ENCODE data around the gene SPECC1. TPM values are rescaled to one million over a fixed set of nuclear protein-coding genes. Genes with fewer than 3 reads are reported as not detected.
"Not testable (repeated sequence)": the region's sequence is repeated elsewhere in the genome, so short reads cannot be mapped to it uniquely, and the experiment has no call there.

The SPECC1 gene
- total RNA-seq, 1 donor from 2014 or later: 65.7 TPM

GRCh38 chr17:20259668-20260067, 250.5 kb downstream of the SPECC1 start:
- no peak for TF ChIP-seq CTCF (IDR thresholded peaks at IDR 0.05; ENCODE audit: unreplicated experiment)
- peaks cover 26% of the 10 kb centered on the region for H3K36me3 Mint-ChIP-seq (ENCODE audit: low read depth, unreplicated experiment)
- H3K4me3 Mint-ChIP-seq (ENCODE audit: unreplicated experiment): no peak overlapping the region
- H3K4me1 Mint-ChIP-seq (ENCODE audit: unreplicated experiment): peaks cover 14% of the 10 kb centered on the region
- H3K27ac Mint-ChIP-seq (ENCODE audit: unreplicated experiment): no peak overlapping the region
- H3K9me3 Mint-ChIP-seq (ENCODE audit: unreplicated experiment): no peaks in the 10 kb centered on the region
- no peak for DNase-seq (ENCODE audit: low spot score)
- H3K27me3 Mint-ChIP-seq (ENCODE audit: unreplicated experiment): peaks cover 3% of the 10 kb centered on the region

GRCh38 chr17:20260268-20260667, 251.1 kb downstream of the SPECC1 start:
- DNase-seq (ENCODE audit: low spot score): no peak
- Mint-ChIP-seq H3K4me3 (ENCODE audit: unreplicated experiment) (no peak overlapping the region), H3K4me1 (ENCODE audit: unreplicated experiment) (peaks cover 14% of the 10 kb centered on the region), H3K9me3 (ENCODE audit: unreplicated experiment) (no peaks in the 10 kb centered on the region), H3K27me3 (ENCODE audit: unreplicated experiment) (peaks cover 3% of the 10 kb centered on the region), H3K27ac (ENCODE audit: unreplicated experiment) (no peak overlapping the region), H3K36me3 (ENCODE audit: low read depth, unreplicated experiment) (peaks cover 26% of the 10 kb centered on the region)
- no peak for TF ChIP-seq CTCF (IDR thresholded peaks at IDR 0.05; ENCODE audit: unreplicated experiment)

DNA sequence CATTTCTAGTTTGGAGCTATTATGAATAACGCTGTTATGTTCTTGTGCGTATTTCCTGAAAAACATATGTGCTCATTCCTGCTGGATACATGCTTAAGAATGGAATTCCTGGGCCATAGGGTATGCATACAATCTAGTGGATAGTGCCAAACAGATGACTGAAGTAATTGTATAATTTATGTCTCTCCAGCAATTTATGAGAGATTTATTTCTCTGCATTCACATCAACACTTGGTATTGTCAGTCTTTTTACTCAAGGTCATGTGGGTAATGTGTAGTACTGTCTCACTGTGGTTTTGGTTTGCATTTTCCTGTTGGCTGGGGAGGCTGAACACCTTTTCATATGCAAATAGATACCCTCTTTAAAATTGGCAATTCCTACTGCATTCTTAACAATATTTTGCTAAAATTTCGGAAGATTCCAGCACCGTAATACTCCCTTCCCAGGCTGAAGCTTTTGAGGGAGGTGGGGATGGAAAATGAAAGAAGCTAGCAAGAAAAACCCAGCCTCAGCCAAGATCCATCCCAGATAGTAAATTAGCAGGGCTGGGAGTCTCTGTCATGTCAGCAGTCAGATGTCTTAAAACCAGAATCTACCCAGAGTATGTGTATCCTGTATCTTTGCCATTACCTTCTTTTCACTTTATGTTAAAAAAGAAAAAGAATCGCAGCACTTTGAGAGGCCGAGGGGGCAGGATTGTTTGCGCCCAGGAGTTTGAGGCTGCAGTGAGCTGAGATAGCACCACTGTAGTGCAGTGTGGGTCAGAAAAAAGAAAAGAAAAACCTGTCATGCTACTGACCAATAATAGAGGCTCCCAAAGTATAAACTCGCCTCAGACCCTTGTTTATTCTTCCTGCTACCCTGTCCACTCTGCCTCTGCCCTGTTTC, 253.3 kb downstream of the SPECC1 start:
- H3K27ac Mint-ChIP-seq (ENCODE audit: unreplicated experiment): peak overlapping the region; percentile 48
- H3K4me1 Mint-ChIP-seq (ENCODE audit: unreplicated experiment): peaks cover 14% of the 10 kb centered on the region
- no peak overlapping the region for H3K4me3 Mint-ChIP-seq (ENCODE audit: unreplicated experiment)
- no peak for TF ChIP-seq CTCF (IDR thresholded peaks at IDR 0.05; ENCODE audit: unreplicated experiment)
- DNase-seq (ENCODE audit: low spot score): no peak
- H3K9me3 Mint-ChIP-seq (ENCODE audit: unreplicated experiment): no peaks in the 10 kb centered on the region
- peaks cover 3% of the 10 kb centered on the region for H3K27me3 Mint-ChIP-seq (ENCODE audit: unreplicated experiment)
- H3K36me3 Mint-ChIP-seq (ENCODE audit: low read depth, unreplicated experiment): peaks cover 21% of the 10 kb centered on the region

DNA sequence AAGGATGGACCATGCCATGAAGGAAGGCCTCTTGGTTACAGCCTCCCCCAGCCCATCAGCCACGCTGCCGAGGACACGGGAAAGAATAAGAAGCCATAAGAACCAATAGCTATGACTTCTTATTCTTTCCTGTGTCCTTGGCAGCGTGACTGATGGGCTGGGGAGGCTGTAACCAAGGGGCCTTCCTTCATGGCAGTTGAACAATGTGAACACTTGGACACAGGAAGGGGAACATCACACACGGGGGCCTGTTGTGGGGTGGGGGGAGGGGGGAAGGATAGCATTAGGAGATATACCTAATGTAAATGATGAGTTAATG, 253.9 kb downstream of the SPECC1 start:
- peaks cover 14% of the 10 kb centered on the region for H3K4me1 Mint-ChIP-seq (ENCODE audit: unreplicated experiment)
- not testable (repeated sequence) for H3K27ac Mint-ChIP-seq (ENCODE audit: unreplicated experiment); H3K27me3 Mint-ChIP-seq (ENCODE audit: unreplicated experiment); H3K4me3 Mint-ChIP-seq (ENCODE audit: unreplicated experiment); DNase-seq (ENCODE audit: low spot score); H3K9me3 Mint-ChIP-seq (ENCODE audit: unreplicated experiment)
- peaks cover 15% of the 10 kb centered on the region for H3K36me3 Mint-ChIP-seq (ENCODE audit: low read depth, unreplicated experiment)

DNA sequence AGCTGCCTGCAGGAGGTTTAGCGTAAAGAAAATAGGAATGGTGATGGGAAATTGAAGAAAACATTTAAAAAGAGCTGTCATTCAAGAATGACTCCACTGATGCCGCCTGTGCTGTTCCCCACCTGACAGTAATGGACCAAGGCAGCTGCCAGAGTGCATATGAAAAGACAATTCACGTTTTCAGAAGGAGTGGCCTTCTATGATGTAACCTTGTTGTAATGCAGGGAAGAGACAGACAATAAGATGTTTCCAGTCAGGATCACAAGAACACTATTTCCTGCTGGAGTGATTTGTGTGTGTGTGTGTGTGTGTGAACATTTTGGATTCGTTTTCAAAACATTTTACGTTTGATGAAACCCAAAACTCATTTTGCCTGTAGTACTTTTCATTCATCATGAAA, 254.4 kb downstream of the SPECC1 start:
- H3K36me3 Mint-ChIP-seq (ENCODE audit: low read depth, unreplicated experiment): peaks cover 10% of the 10 kb centered on the region
- TF ChIP-seq CTCF (IDR thresholded peaks at IDR 0.05; ENCODE audit: unreplicated experiment): no peak
- H3K27ac Mint-ChIP-seq (ENCODE audit: unreplicated experiment): peak overlapping the region; percentile 93
- H3K9me3 Mint-ChIP-seq (ENCODE audit: unreplicated experiment): no peaks in the 10 kb centered on the region
- H3K4me1 Mint-ChIP-seq (ENCODE audit: unreplicated experiment): peaks cover 14% of the 10 kb centered on the region
- H3K4me3 Mint-ChIP-seq (ENCODE audit: unreplicated experiment): no peak overlapping the region
- peaks cover 3% of the 10 kb centered on the region for H3K27me3 Mint-ChIP-seq (ENCODE audit: unreplicated experiment)
- no peak for DNase-seq (ENCODE audit: low spot score)

Measured in endothelial cell (in vitro differentiated cells).